Fibroblast of lung (primary cell): ENCODE measurements around the gene ATP9B. TPM values are rescaled to one million over a fixed set of nuclear protein-coding genes. Genes with fewer than 3 reads are reported as not detected.

ENCODE experiments used
- DNase-seq, 2 donors: peaks; one replicate each; pipeline versions ENCODE4 v3.0.0 to v3.0.0-alpha.2; 2010; ENCODE audit warnings: low read depth in 2 of 2
- H2AFZ ChIP-seq: 2 replicates; pipeline ENCODE4 v1.5.1; 2012; ENCODE audit warnings: low read length, control low read depth, inconsistent platforms
- H3K27ac ChIP-seq: 2 replicates; pipeline ENCODE4 v1.5.1; 2011; ENCODE audit warnings: low read length, control low read depth; ENCODE audit not compliant: insufficient read depth
- H3K27me3 ChIP-seq: 2 replicates; pipeline ENCODE4 v1.5.1; 2011; ENCODE audit warnings: mild to moderate bottlenecking, low read length; ENCODE audit not compliant: control insufficient read depth, insufficient read depth
- H3K36me3 ChIP-seq: 2 replicates; pipeline ENCODE4 v1.5.1; 2011; ENCODE audit warnings: low read length; ENCODE audit not compliant: control insufficient read depth, insufficient read depth
- H3K4me1 ChIP-seq: 2 replicates; pipeline ENCODE4 v1.5.1; 2011; ENCODE audit warnings: low read length; ENCODE audit not compliant: control insufficient read depth, insufficient read depth; ENCODE audit errors: extremely low read depth
- H3K4me2 ChIP-seq: 2 replicates; pipeline ENCODE4 v1.5.1; 2011; ENCODE audit warnings: low read length, control low read depth; ENCODE audit not compliant: insufficient read depth; ENCODE audit errors: extremely low read depth
- H3K4me3 ChIP-seq, 4 experiments: fragments of 200-600 bp in 1 of 4; sonication (generic) in 1 of 4; replicated peaks in 1 of 4; 2 replicates each; pipeline ENCODE4 v1.5.1; 2011 to 2016; ENCODE audit warnings: low read length in 4 of 4, low read depth in 3 of 4, mild to moderate bottlenecking in 3 of 4, control low read depth in 2 of 4, inconsistent platforms in 1 of 4, mixed read lengths in 1 of 4; ENCODE audit not compliant: insufficient read depth in 1 of 4; ENCODE audit errors: control extremely low read depth in 1 of 4
- H3K79me2 ChIP-seq: 2 replicates; pipeline ENCODE4 v1.5.1; 2012; ENCODE audit warnings: mild to moderate bottlenecking, low read length, inconsistent platforms; ENCODE audit not compliant: control insufficient read depth, insufficient read depth
- H3K9ac ChIP-seq: 2 replicates; pipeline ENCODE4 v1.5.1; 2011; ENCODE audit warnings: mild to moderate bottlenecking, low read length, control low read depth; ENCODE audit not compliant: insufficient read depth
- H3K9me3 ChIP-seq: 2 replicates; pipeline ENCODE4 v1.5.1; 2012; ENCODE audit warnings: low read depth, low read length; ENCODE audit not compliant: control insufficient read depth, insufficient read depth
- H4K20me1 ChIP-seq: 2 replicates; pipeline ENCODE4 v1.5.1; 2011; ENCODE audit warnings: low read length; ENCODE audit not compliant: control insufficient read depth, insufficient read depth; ENCODE audit errors: extremely low read depth
- EZH2 ChIP-seq: IDR thresholded peaks from 2 replicates; pipeline ENCODE4 v1.5.1; 2012; ENCODE audit warnings: low read length, control low read depth, mild to moderate bottlenecking; ENCODE audit errors: missing control alignments
- polyA plus RNA-seq, 2 donors: library from polyadenylated mRNA; depleted of rRNA in 1 of 2; stranded (reverse) in 1 of 2; unstranded in 1 of 2; fragments of >200 nt; gene quantifications; 2 replicates each; pipeline ENCODE4 v1.2.1, GENCODE V29; 2011 to 2012; ENCODE audit warnings: missing spikeins in 1 of 2
- total RNA-seq: library from RNA; depleted of rRNA; stranded (reverse); fragments of >200 nt; gene quantifications from 2 replicates; pipeline ENCODE4 v1.2.1, GENCODE V29; 2014
- TF ChIP-seq, protein P1 (sequence below), 2 donors: IDR thresholded peaks in 1 of 2; conservative IDR thresholded peaks in 1 of 2; 1 replicate in 1 of 2; 2 replicates in 1 of 2; pipeline ENCODE4 v1.5.1; 2011 to 2012; ENCODE audit warnings: low read length in 2 of 2, control low read depth in 1 of 2, inconsistent platforms in 1 of 2, low read depth in 1 of 2, mild to moderate bottlenecking in 1 of 2

The ATP9B gene
- total and polyA plus RNA-seq, 2 donors (not counting 1 experiment from before 2014, with no cell fraction given): 11.2 to 27.7 TPM

DNA sequence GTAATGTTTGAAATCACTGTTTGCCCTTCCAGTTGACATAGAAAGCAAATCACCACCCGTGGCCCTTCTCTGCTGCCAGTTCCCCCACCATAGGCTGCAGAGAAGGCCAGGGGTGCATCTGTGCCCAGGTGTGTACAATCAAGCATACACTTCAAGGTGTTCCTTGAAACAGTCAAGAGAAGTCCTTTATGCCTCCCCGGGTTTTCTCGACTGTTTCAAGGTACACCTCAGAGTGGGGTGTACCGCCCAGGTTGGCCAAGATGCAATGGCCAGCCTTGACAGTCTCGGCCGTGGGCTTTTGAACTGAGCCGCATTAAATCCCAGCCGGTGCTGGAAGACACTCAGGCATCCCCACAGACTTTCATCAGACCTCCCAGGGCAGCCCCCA is 21.0 kb upstream of the ATP9B start:
- no peaks in the 10 kb centered on the region for H3K9me3 ChIP-seq
- H3K4me2 ChIP-seq: no peak overlapping the region
- no peak overlapping the region for H3K9ac ChIP-seq
- H3K4me1 ChIP-seq: no peaks in the 10 kb centered on the region
- no peak overlapping the region for H3K27ac ChIP-seq
- H3K4me3 ChIP-seq: no peak overlapping the region
- H2AFZ ChIP-seq: no peak overlapping the region
- H3K27me3 ChIP-seq: no peaks in the 10 kb centered on the region
- H4K20me1 ChIP-seq: no peaks in the 10 kb centered on the region
- H3K79me2 ChIP-seq: no peaks in the 10 kb centered on the region
- no peak for DNase-seq
- no peak for TF ChIP-seq EZH2
- TF ChIP-seq, protein P1, sequence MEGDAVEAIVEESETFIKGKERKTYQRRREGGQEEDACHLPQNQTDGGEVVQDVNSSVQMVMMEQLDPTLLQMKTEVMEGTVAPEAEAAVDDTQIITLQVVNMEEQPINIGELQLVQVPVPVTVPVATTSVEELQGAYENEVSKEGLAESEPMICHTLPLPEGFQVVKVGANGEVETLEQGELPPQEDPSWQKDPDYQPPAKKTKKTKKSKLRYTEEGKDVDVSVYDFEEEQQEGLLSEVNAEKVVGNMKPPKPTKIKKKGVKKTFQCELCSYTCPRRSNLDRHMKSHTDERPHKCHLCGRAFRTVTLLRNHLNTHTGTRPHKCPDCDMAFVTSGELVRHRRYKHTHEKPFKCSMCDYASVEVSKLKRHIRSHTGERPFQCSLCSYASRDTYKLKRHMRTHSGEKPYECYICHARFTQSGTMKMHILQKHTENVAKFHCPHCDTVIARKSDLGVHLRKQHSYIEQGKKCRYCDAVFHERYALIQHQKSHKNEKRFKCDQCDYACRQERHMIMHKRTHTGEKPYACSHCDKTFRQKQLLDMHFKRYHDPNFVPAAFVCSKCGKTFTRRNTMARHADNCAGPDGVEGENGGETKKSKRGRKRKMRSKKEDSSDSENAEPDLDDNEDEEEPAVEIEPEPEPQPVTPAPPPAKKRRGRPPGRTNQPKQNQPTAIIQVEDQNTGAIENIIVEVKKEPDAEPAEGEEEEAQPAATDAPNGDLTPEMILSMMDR (conservative IDR thresholded peaks at IDR 0.05 in 1 of 2, IDR thresholded peaks at IDR 0.05 in 1 of 2; ENCODE audit: low read depth in 1 of 2, low read length in 2 of 2): no peak
- H3K36me3 ChIP-seq: no peaks in the 10 kb centered on the region

- no peak overlapping the region for H3K27ac ChIP-seq
- no peak overlapping the region for H3K4me3 ChIP-seq
- H4K20me1 ChIP-seq: no peaks in the 10 kb centered on the region
- no peak overlapping the region for H3K4me2 ChIP-seq
- H3K4me1 ChIP-seq: no peaks in the 10 kb centered on the region
- no peaks in the 10 kb centered on the region for H3K36me3 ChIP-seq
- no peak overlapping the region for H2AFZ ChIP-seq
- no peaks in the 10 kb centered on the region for H3K79me2 ChIP-seq
- H3K9ac ChIP-seq: no peak overlapping the region
- TF ChIP-seq, protein P1 (conservative IDR thresholded peaks at IDR 0.05 in 1 of 2, IDR thresholded peaks at IDR 0.05 in 1 of 2; ENCODE audit: low read depth in 1 of 2, low read length in 2 of 2): no peak
- TF ChIP-seq EZH2: no peak
- no peaks in the 10 kb centered on the region for H3K9me3 ChIP-seq
- H3K27me3 ChIP-seq: no peaks in the 10 kb centered on the region
- DNase-seq: no peak
Observed at GRCh38 chr18:79049506-79049905, 19.7 kb upstream of the ATP9B start.

GRCh38 chr18:79050005-79050404 is 19.2 kb upstream of the ATP9B start:
- Histone ChIP-seq H3K36me3 (no peaks in the 10 kb centered on the region), H3K4me1 (no peaks in the 10 kb centered on the region), H3K9me3 (no peaks in the 10 kb centered on the region)

More at GRCh38 chr18:79050005-79050404, 19.2 kb upstream of the ATP9B start:
- H2AFZ ChIP-seq: no peak overlapping the region
- TF ChIP-seq, protein P1 (conservative IDR thresholded peaks at IDR 0.05 in 1 of 2, IDR thresholded peaks at IDR 0.05 in 1 of 2; ENCODE audit: low read depth in 1 of 2, low read length in 2 of 2): no peak
- no peak for TF ChIP-seq EZH2
- no peak overlapping the region for H3K4me2 ChIP-seq
- H4K20me1 ChIP-seq: no peaks in the 10 kb centered on the region
- no peaks in the 10 kb centered on the region for H3K79me2 ChIP-seq
- H3K27me3 ChIP-seq: no peaks in the 10 kb centered on the region
- H3K27ac ChIP-seq: no peak overlapping the region
- H3K4me3 ChIP-seq: no peak overlapping the region
- DNase-seq: no peak
- no peak overlapping the region for H3K9ac ChIP-seq
